Endodermal cell (in vitro differentiated cells): ENCODE data around the gene SHOC2. TPM values are rescaled to one million over a fixed set of nuclear protein-coding genes. Genes with fewer than 3 reads are reported as not detected.

Experiments used
- DNase-seq: peaks from one replicate; pipeline ENCODE4 v3.0.0-alpha.2; 2017
- H3K27ac ChIP-seq: 2 replicates; pipeline ENCODE4 v1.5.1; 2013; ENCODE audit warnings: mild to moderate bottlenecking, low read depth, low read length, moderate library complexity
- H3K27me3 ChIP-seq: 2 replicates; pipeline ENCODE4 v1.6.1; 2013; ENCODE audit warnings: mild to moderate bottlenecking, low read length, moderate library complexity; ENCODE audit not compliant: insufficient read depth, control insufficient read depth, poor library complexity, severe bottlenecking
- H3K36me3 ChIP-seq: 2 replicates; pipeline ENCODE4 v1.7.0; 2013; ENCODE audit warnings: mild to moderate bottlenecking, low read length, moderate library complexity; ENCODE audit not compliant: control insufficient read depth, insufficient read depth
- H3K4me1 ChIP-seq: one replicate; pipeline ENCODE4 v1.7.0; 2013; ENCODE audit warnings: low read length; ENCODE audit not compliant: control insufficient read depth, insufficient read depth
- H3K4me3 ChIP-seq: 2 replicates; pipeline ENCODE4 v1.5.1; 2013; ENCODE audit warnings: mild to moderate bottlenecking, low read length, moderate library complexity
- H3K9ac ChIP-seq: 2 replicates; pipeline ENCODE4 v1.6.1; 2013; ENCODE audit warnings: mild to moderate bottlenecking, low read length, moderate library complexity; ENCODE audit not compliant: poor library complexity, severe bottlenecking; ENCODE audit errors: extremely low read depth
- H3K9me3 ChIP-seq: 2 replicates; pipeline ENCODE4 v1.6.1; 2013; ENCODE audit warnings: mild to moderate bottlenecking, low read length, moderate library complexity; ENCODE audit not compliant: control insufficient read depth
- H3K27ac Mint-ChIP-seq: 2 replicates; pipeline ENCODE4 v1.8.0; 2020; ENCODE audit warnings: mixed read lengths
- H3K27me3 Mint-ChIP-seq: 2 replicates; pipeline ENCODE4 v1.8.0; 2021; ENCODE audit warnings: mild to moderate bottlenecking, mixed read lengths; ENCODE audit not compliant: insufficient read depth
- H3K36me3 Mint-ChIP-seq: 2 replicates; pipeline ENCODE4 v1.8.0; 2020; ENCODE audit warnings: low read depth, mixed read lengths
- H3K4me1 Mint-ChIP-seq: 2 replicates; pipeline ENCODE4 v1.8.0; 2020; ENCODE audit warnings: mixed read lengths
- H3K4me3 Mint-ChIP-seq: 2 replicates; pipeline ENCODE4 v1.8.0; 2020; ENCODE audit warnings: mild to moderate bottlenecking, moderate library complexity, mixed read lengths
- H3K9me3 Mint-ChIP-seq: 2 replicates; pipeline ENCODE4 v1.8.0; 2020; ENCODE audit warnings: mild to moderate bottlenecking, mixed read lengths
- WGBS, 2 experiments: methylation state at CpG; one replicate each; pipeline versions ENCODE4 v1.1.5 to v1.1.7; 2013; ENCODE audit warnings: missing lambda C conversion rate in 2 of 2, mixed read lengths in 1 of 2; ENCODE audit not compliant: insufficient coverage in 1 of 2, insufficient read length in 1 of 2; 5-methylcytosine and 5-hydroxymethylcytosine counted together
- total RNA-seq, 2 donors: library from RNA; stranded (reverse); fragmentation: NEBNext Ultra II Directional in 1 of 2; extraction: Animal tissue kit (Norgen Biotek cat#: 25700) in 1 of 2; gene quantifications; 2 replicates in 1 of 2; 3 replicates in 1 of 2; pipeline ENCODE4 v1.2.1, GENCODE V29; 2021
- TF ChIP-seq, protein P1 (sequence below): fragments of 200-600 bp; sonication (generic); conservative IDR thresholded peaks from 2 replicates; pipeline ENCODE4 v1.5.0; 2021; ENCODE audit warnings: antibody characterized with exemption, mild to moderate bottlenecking

SHOC2 gene
- total RNA-seq, 2 donors from 2014 or later = 38.4 to 49.6 TPM

DNA sequence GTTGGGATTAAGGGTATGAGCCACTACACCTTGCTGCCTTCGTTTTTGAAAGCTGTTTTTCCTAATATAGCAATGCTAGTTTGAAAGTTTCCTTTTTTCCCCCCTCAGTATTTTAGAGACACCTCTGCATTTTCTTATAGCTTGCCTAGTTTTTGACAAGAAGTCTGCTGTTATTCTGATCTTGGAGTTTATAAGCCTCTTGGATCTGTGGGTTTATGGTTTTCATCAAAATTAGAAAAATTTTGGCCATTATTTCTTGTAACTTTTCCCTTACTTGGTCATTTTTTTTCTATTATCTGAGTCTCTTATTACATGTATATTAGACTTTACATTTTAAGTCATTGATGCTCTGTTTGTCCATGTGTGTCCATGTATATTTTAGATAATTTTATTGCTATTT lies 57.2 kb downstream of the SHOC2 start:
- Histone ChIP-seq H3K36me3 (peaks cover 11% of the 10 kb centered on the region), H3K9me3 (no peaks in the 10 kb centered on the region), H3K27ac (no peak overlapping the region), H3K4me1 (peaks cover 7% of the 10 kb centered on the region), H3K27me3 (no peaks in the 10 kb centered on the region), H3K4me3 (no peak overlapping the region), H3K9ac (no peak overlapping the region)
- no peaks in the 10 kb centered on the region for H3K27me3 Mint-ChIP-seq
- TF ChIP-seq, protein P1, sequence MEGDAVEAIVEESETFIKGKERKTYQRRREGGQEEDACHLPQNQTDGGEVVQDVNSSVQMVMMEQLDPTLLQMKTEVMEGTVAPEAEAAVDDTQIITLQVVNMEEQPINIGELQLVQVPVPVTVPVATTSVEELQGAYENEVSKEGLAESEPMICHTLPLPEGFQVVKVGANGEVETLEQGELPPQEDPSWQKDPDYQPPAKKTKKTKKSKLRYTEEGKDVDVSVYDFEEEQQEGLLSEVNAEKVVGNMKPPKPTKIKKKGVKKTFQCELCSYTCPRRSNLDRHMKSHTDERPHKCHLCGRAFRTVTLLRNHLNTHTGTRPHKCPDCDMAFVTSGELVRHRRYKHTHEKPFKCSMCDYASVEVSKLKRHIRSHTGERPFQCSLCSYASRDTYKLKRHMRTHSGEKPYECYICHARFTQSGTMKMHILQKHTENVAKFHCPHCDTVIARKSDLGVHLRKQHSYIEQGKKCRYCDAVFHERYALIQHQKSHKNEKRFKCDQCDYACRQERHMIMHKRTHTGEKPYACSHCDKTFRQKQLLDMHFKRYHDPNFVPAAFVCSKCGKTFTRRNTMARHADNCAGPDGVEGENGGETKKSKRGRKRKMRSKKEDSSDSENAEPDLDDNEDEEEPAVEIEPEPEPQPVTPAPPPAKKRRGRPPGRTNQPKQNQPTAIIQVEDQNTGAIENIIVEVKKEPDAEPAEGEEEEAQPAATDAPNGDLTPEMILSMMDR = no peak
- peaks cover 14% of the 10 kb centered on the region for H3K36me3 Mint-ChIP-seq
- DNase-seq = no peak
- WGBS, 2 experiments = 100% methylated on average over 1 of the region's 1 CpG; no CpG with 5 or more reads in 1 of the 2 experiments
- H3K4me1 Mint-ChIP-seq = peaks cover 26% of the 10 kb centered on the region
- no peak overlapping the region for H3K27ac Mint-ChIP-seq
- no peak overlapping the region for H3K4me3 Mint-ChIP-seq
- H3K9me3 Mint-ChIP-seq = peaks cover 2% of the 10 kb centered on the region

DNA sequence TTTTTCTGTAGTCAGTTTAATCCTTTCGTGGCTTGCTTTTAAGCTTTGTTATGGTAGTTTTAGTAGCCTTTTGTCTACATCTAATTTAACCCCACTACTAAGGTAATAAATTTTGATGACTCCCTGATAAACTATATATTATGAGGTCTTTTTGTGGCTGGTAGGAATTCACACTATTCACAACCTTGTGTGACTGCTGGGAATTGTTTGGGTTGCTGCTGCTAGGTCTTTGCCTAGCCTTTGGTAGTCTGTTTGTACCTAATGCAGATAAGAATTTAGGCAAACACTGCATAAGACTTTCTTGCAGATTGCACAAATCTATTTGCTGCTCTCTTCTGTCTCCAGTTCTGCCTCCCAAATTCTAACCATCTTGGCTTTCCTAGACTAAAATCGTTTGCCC lies 58.3 kb downstream of the SHOC2 start:
- TF ChIP-seq, protein P1 = no peak
- no peak overlapping the region for H3K9ac ChIP-seq
- Mint-ChIP-seq H3K4me1 (peaks cover 25% of the 10 kb centered on the region), H3K4me3 (no peak overlapping the region), H3K9me3 (peaks cover 2% of the 10 kb centered on the region), H3K27me3 (no peaks in the 10 kb centered on the region), H3K36me3 (peaks cover 14% of the 10 kb centered on the region), H3K27ac (no peak overlapping the region)
- no peak overlapping the region for H3K4me3 ChIP-seq
- no peaks in the 10 kb centered on the region for H3K27me3 ChIP-seq
- no peaks in the 10 kb centered on the region for H3K9me3 ChIP-seq
- DNase-seq = no peak
- peaks cover 11% of the 10 kb centered on the region for H3K36me3 ChIP-seq
- 67% methylated on average over 1 of the region's 2 CpGs; no CpG with 5 or more reads in 1 of the 2 experiments for WGBS, 2 experiments
- H3K4me1 ChIP-seq = peaks cover 7% of the 10 kb centered on the region
- no peak overlapping the region for H3K27ac ChIP-seq

DNA sequence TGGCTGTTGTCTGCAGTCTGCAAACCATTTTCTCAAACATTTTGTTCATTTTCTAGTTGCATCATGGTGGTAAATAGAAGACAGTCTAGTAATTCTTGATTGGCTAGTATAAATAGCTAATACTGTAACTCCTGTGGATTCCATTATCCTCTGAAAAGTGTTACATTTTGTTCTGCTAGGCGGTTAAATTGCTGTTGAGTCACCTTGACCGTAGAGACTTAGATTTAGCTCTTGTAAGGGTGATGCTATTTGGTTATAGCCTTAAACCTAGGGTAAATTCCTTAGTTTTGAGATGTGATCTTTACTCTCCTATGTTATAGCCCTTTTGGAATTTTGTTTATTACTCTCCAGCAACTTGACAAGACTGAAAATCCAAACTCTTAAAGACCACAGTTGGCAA lies 58.8 kb downstream of the SHOC2 start:
- H3K27ac Mint-ChIP-seq = peak overlapping the region; percentile 50
- H3K9me3 Mint-ChIP-seq = peaks cover 2% of the 10 kb centered on the region
- peaks cover 25% of the 10 kb centered on the region for H3K4me1 Mint-ChIP-seq
- H3K36me3 Mint-ChIP-seq = peaks cover 14% of the 10 kb centered on the region
- H3K4me1 ChIP-seq = peaks cover 7% of the 10 kb centered on the region
- DNase-seq = no peak
- no peak overlapping the region for H3K9ac ChIP-seq
- peaks cover 11% of the 10 kb centered on the region for H3K36me3 ChIP-seq
- TF ChIP-seq, protein P1 = no peak
- no peaks in the 10 kb centered on the region for H3K9me3 ChIP-seq
- no peaks in the 10 kb centered on the region for H3K27me3 ChIP-seq
- H3K4me3 ChIP-seq = no peak overlapping the region
- H3K27ac ChIP-seq = no peak overlapping the region
- no peak overlapping the region for H3K4me3 Mint-ChIP-seq
- 78 to 84% methylated on average over 2 of the region's 2 CpGs for WGBS, 2 experiments
- no peaks in the 10 kb centered on the region for H3K27me3 Mint-ChIP-seq
